Measurements from ENCODE around the gene SPNS3. TPM values are rescaled to one million over a fixed set of nuclear protein-coding genes. Genes with fewer than 3 reads are reported as not detected.

Gene SPNS3
- 1 to 10 TPM; 1.2 to 2.1 (median 1.9) TPM for total RNA-seq
- total RNA-seq (2013), result 3.3 TPM

GRCh38 chr17:4433515-4434031 is at the start of gene SPNS3:
TSS of gene SPNS3 (plus strand) at chr17:4433940. CDS start at chr17:4433968, 28 bp downstream.
- Mint-ChIP-seq H3K27ac (peak within 1 kb of the TSS in 1 of 2 donors; percentile 56), H3K4me1 (peaks cover 18 to 23% of the 10 kb centered on the region in 2 donors), H3K9me3 (no peaks in the 10 kb centered on the region), H3K36me3 (no peaks in the 10 kb centered on the region), H3K4me3 (no peak within 1 kb of the TSS), H3K27me3 (ENCODE audit: low read depth in 2 of 2) (peaks cover 39 to 59% of the 10 kb centered on the region in 2 donors)
- Histone ChIP-seq H3K27me3 (ENCODE audit: control insufficient read depth, insufficient read depth, low read length) (peaks cover 6% of the 10 kb centered on the region), H3K9me3 (ENCODE audit: control insufficient read depth, insufficient read depth, low read length) (no peaks in the 10 kb centered on the region), H3K4me3 (ENCODE audit: low read length) (no peak within 1 kb of the TSS), H3K27ac (ENCODE audit: low read length) (no peak within 1 kb of the TSS), H3K4me1 (ENCODE audit: control insufficient read depth, insufficient read depth, low read length) (peaks cover 26% of the 10 kb centered on the region), H3K36me3 (ENCODE audit: control insufficient read depth, insufficient read depth, low read length) (no peaks in the 10 kb centered on the region)
- ATAC-seq, result peak; percentile 70 to 84 (median 83)
- TF ChIP-seq CTCF (IDR thresholded peaks at IDR 0.05), result no peak
- WGBS (ENCODE audit: insufficient coverage), result under 1% methylated on average over 13 of the region's 13 CpGs
- DNase-seq, result peak in 1 of 2 donors; percentile 55
- intact Hi-C loops (cut with micrococcal nuclease), result no loop called here

- H3K4me3 Mint-ChIP-seq, result no peak overlapping the region
- H3K9me3 Mint-ChIP-seq, result no peaks in the 10 kb centered on the region
- no peak for TF ChIP-seq CTCF (IDR thresholded peaks at IDR 0.05)
Observed at GRCh38 chr17:4386406-4386805, 47.3 kb upstream of the SPNS3 start.

GRCh38 chr17:4387137-4387536 is 46.6 kb upstream of the SPNS3 start:
- no peaks in the 10 kb centered on the region for H3K4me1 Mint-ChIP-seq
- H3K9me3 Mint-ChIP-seq, result no peaks in the 10 kb centered on the region
- Histone ChIP-seq H3K27me3 (ENCODE audit: control insufficient read depth, insufficient read depth, low read length) (no peaks in the 10 kb centered on the region), H3K9me3 (ENCODE audit: control insufficient read depth, insufficient read depth, low read length) (no peaks in the 10 kb centered on the region), H3K4me1 (ENCODE audit: control insufficient read depth, insufficient read depth, low read length) (no peaks in the 10 kb centered on the region), H3K27ac (ENCODE audit: low read length) (no peak overlapping the region), H3K4me3 (ENCODE audit: low read length) (no peak overlapping the region), H3K36me3 (ENCODE audit: control insufficient read depth, insufficient read depth, low read length) (no peaks in the 10 kb centered on the region)
- no peaks in the 10 kb centered on the region for H3K36me3 Mint-ChIP-seq
- no peak for DNase-seq
- H3K4me3 Mint-ChIP-seq, result no peak overlapping the region
- no peak overlapping the region for H3K27ac Mint-ChIP-seq
- TF ChIP-seq CTCF (IDR thresholded peaks at IDR 0.05), result no peak
- intact Hi-C loops (cut with micrococcal nuclease), result no loop called here
- WGBS (ENCODE audit: insufficient coverage), result 94% methylated on average over 5 of the region's 5 CpGs
- ATAC-seq, result no peak
- no peaks in the 10 kb centered on the region for H3K27me3 Mint-ChIP-seq (ENCODE audit: low read depth in 2 of 2)

More at GRCh38 chr17:4386406-4386805, 47.3 kb upstream of the SPNS3 start:
- no peaks in the 10 kb centered on the region for H3K4me1 Mint-ChIP-seq
- Histone ChIP-seq H3K4me3 (ENCODE audit: low read length) (no peak overlapping the region), H3K36me3 (ENCODE audit: control insufficient read depth, insufficient read depth, low read length) (no peaks in the 10 kb centered on the region), H3K27me3 (ENCODE audit: control insufficient read depth, insufficient read depth, low read length) (no peaks in the 10 kb centered on the region), H3K27ac (ENCODE audit: low read length) (no peak overlapping the region), H3K4me1 (ENCODE audit: control insufficient read depth, insufficient read depth, low read length) (no peaks in the 10 kb centered on the region), H3K9me3 (ENCODE audit: control insufficient read depth, insufficient read depth, low read length) (no peaks in the 10 kb centered on the region)
- H3K36me3 Mint-ChIP-seq, result no peaks in the 10 kb centered on the region
- intact Hi-C loops (cut with micrococcal nuclease), result no loop called here
- WGBS (ENCODE audit: insufficient coverage), result 89% methylated on average over 2 of the region's 2 CpGs
- DNase-seq (no peak), ATAC-seq (no peak)
- no peak overlapping the region for H3K27ac Mint-ChIP-seq
- H3K27me3 Mint-ChIP-seq (ENCODE audit: low read depth in 2 of 2), result no peaks in the 10 kb centered on the region

GRCh38 chr17:4389079-4389478 is 44.7 kb upstream of the SPNS3 start:
- no peak for TF ChIP-seq CTCF (IDR thresholded peaks at IDR 0.05)
- H3K9me3 Mint-ChIP-seq, result no peaks in the 10 kb centered on the region
- no peaks in the 10 kb centered on the region for H3K36me3 Mint-ChIP-seq
- ATAC-seq, result no peak
- H3K4me1 ChIP-seq (ENCODE audit: control insufficient read depth, insufficient read depth, low read length), result peaks cover 5% of the 10 kb centered on the region
- 91% methylated on average over 8 of the region's 8 CpGs for WGBS (ENCODE audit: insufficient coverage)
- H3K4me3 ChIP-seq (ENCODE audit: low read length), result no peak overlapping the region
- H3K27ac Mint-ChIP-seq, result no peak overlapping the region
- intact Hi-C loops (cut with micrococcal nuclease), result no loop called here
- no peaks in the 10 kb centered on the region for H3K27me3 Mint-ChIP-seq (ENCODE audit: low read depth in 2 of 2)
- no peaks in the 10 kb centered on the region for H3K36me3 ChIP-seq (ENCODE audit: control insufficient read depth, insufficient read depth, low read length)
- no peak overlapping the region for H3K27ac ChIP-seq (ENCODE audit: low read length)
- H3K9me3 ChIP-seq (ENCODE audit: control insufficient read depth, insufficient read depth, low read length), result no peaks in the 10 kb centered on the region
- no peaks in the 10 kb centered on the region for H3K27me3 ChIP-seq (ENCODE audit: control insufficient read depth, insufficient read depth, low read length)
- H3K4me3 Mint-ChIP-seq, result no peak overlapping the region
- peaks cover 0 to 5% of the 10 kb centered on the region in 2 donors for H3K4me1 Mint-ChIP-seq
- no peak for DNase-seq

Measured in natural killer cell (primary cell).